ENCODE measurements around the gene ARHGDIA.

DNA sequence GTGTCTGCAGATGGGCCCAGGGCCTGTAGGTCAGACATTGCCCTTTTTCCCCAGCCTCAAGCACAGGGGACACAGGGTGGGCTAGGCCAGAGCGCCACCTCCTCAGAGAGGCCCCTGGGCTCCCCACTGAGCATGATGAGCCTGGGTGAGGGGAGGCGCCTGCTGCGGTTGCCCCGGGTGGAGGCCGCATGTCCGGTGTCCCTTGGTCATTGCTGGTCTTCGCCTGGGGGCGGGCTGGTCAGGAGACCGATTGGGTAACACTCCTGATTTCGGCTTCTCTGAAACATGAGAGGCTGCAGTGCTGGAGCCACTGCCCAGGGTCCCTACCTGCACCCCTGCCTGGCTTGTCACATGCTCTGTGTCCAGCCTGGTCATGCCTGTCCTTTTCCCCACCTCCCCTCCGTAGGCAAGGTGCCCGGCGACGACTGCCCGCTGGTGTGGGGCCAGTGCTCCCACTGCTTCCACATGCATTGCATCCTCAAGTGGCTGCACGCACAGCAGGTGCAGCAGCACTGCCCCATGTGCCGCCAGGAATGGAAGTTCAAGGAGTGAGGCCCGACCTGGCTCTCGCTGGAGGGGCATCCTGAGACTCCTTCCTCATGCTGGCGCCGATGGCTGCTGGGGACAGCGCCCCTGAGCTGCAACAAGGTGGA, 28.5 kb upstream of the ARHGDIA start:
- no peak for TF ChIP-seq EZH2 (IDR thresholded peaks at IDR 0.05; ENCODE audit: borderline replicate concordance, low read depth, low read length, poor library complexity, severe bottlenecking)
- no peak for TF ChIP-seq CTCF (conservative IDR thresholded peaks at IDR 0.05; ENCODE audit: low read depth, low read length)

All from A673 (cell line).